HG03520 (cell line): ENCODE data around the gene GPX2.

ENCODE experiments used
- ATAC-seq: cut with Tn5 transposase; IDR thresholded peaks from one replicate; pipeline ENCODE4 v1.9.1; 2021; ENCODE audit warnings: mild to moderate bottlenecking, moderate library complexity; ENCODE audit not compliant: unreplicated experiment

The GPX2 gene

GRCh38 chr14:64940336-64940910 is 2.1 kb downstream of the GPX2 start:
- no peak for ATAC-seq

GRCh38 chr14:64939817-64940190 is 2.7 kb downstream of the GPX2 start:
- no peak for ATAC-seq

GRCh38 chr14:64938972-64939816 is 3.4 kb downstream of the GPX2 start:
- ATAC-seq, result no peak

GRCh38 chr14:64937821-64938193 is 4.7 kb downstream of the GPX2 start:
- no peak for ATAC-seq

- no peak for ATAC-seq
Measured at GRCh38 chr14:64937171-64937820, 5.2 kb downstream of the GPX2 start.

GRCh38 chr14:64935508-64935907 is 7.0 kb downstream of the GPX2 start:
- ATAC-seq, result no peak

GRCh38 chr14:64934338-64934929 is 8.1 kb downstream of the GPX2 start:
- no peak for ATAC-seq

GRCh38 chr14:64932231-64932630 is 10.3 kb downstream of the GPX2 start:
- ATAC-seq, result no peak

GRCh38 chr14:64931123-64931522 is 11.4 kb downstream of the GPX2 start:
- ATAC-seq, result no peak

GRCh38 chr14:64930085-64930843 is 12.3 kb downstream of the GPX2 start:
- no peak for ATAC-seq

- ATAC-seq, result no peak
Measured at GRCh38 chr14:64929014-64929359, 13.6 kb downstream of the GPX2 start.

- no peak for ATAC-seq
Measured at GRCh38 chr14:64928239-64929013, 14.1 kb downstream of the GPX2 start.

- ATAC-seq, result no peak
Measured at GRCh38 chr14:64927031-64927430, 15.5 kb downstream of the GPX2 start.

GRCh38 chr14:64926398-64926995 is 16.0 kb downstream of the GPX2 start:
- ATAC-seq, result no peak

- ATAC-seq, result no peak
Measured at GRCh38 chr14:64923015-64923414, 19.5 kb downstream of the GPX2 start.

- ATAC-seq, result no peak
Measured at GRCh38 chr14:64920465-64920864, 22.1 kb downstream of the GPX2 start.

- ATAC-seq, result no peak
Measured at GRCh38 chr14:64919618-64920017, 22.9 kb downstream of the GPX2 start.

GRCh38 chr14:64919215-64919614 is 23.3 kb downstream of the GPX2 start:
- no peak for ATAC-seq

GRCh38 chr14:64918216-64918615 is 24.3 kb downstream of the GPX2 start:
- ATAC-seq, result no peak

GRCh38 chr14:64915797-64916196 is 26.7 kb downstream of the GPX2 start:
- ATAC-seq, result no peak
